Neural progenitor cell (in vitro differentiated cells): ENCODE data around the gene MROH2A. TPM values are rescaled to one million over a fixed set of nuclear protein-coding genes. Genes with fewer than 3 reads are reported as not detected.

Experiments
- DNase-seq: peaks from one replicate; pipeline ENCODE4 v3.0.0-alpha.2; 2016; ENCODE audit warnings: low spot score
- H2AFZ ChIP-seq: fragments of 200-600 bp; sonication (generic); replicated peaks from 2 replicates; pipeline ENCODE4 v1.6.1; 2016; ENCODE audit warnings: antibody characterized with exemption
- H3F3A ChIP-seq: fragments of 200-600 bp; sonication (generic); 2 replicates; pipeline ENCODE4 v1.6.1; 2016; ENCODE audit warnings: antibody characterized with exemption, low read depth
- H3K27ac ChIP-seq: fragments of 200-600 bp; sonication (generic); 2 replicates; pipeline ENCODE4 v1.5.1; 2016; ENCODE audit warnings: mild to moderate bottlenecking
- H3K27me3 ChIP-seq: fragments of 200-600 bp; sonication (generic); 2 replicates; pipeline ENCODE4 v1.6.1; 2016; ENCODE audit warnings: mild to moderate bottlenecking, moderate library complexity
- H3K36me3 ChIP-seq: fragments of 200-600 bp; sonication (generic); 2 replicates; pipeline ENCODE4 v1.5.1; 2016
- H3K4me1 ChIP-seq: fragments of 200-600 bp; sonication (generic); 2 replicates; pipeline ENCODE4 v1.6.1; 2016; ENCODE audit warnings: mixed run types
- H3K4me2 ChIP-seq: fragments of 200-600 bp; sonication (generic); 2 replicates; pipeline ENCODE4 v1.6.1; 2016
- H3K4me3 ChIP-seq: fragments of 200-600 bp; sonication (generic); 2 replicates; pipeline ENCODE4 v1.5.1; 2016
- H3K79me2 ChIP-seq: fragments of 200-600 bp; sonication (generic); 2 replicates; pipeline ENCODE4 v1.6.1; 2016; ENCODE audit warnings: low read depth
- H3K9ac ChIP-seq: fragments of 200-600 bp; sonication (generic); 2 replicates; pipeline ENCODE4 v1.6.1; 2016
- H3K9me3 ChIP-seq: fragments of 200-600 bp; sonication (generic); 2 replicates; pipeline ENCODE4 v1.5.1; 2016; ENCODE audit warnings: low read depth
- H4K20me1 ChIP-seq: fragments of 200-600 bp; sonication (generic); 2 replicates; pipeline ENCODE4 v1.6.1; 2016; ENCODE audit warnings: low read depth
- H3K27ac Mint-ChIP-seq: 3 replicates; pipeline ENCODE4 v1.8.0; 2021; ENCODE audit warnings: mixed read lengths
- H3K27me3 Mint-ChIP-seq: 2 replicates; pipeline ENCODE4 v1.8.0; 2022; ENCODE audit warnings: low read depth, mild to moderate bottlenecking, inconsistent platforms, moderate library complexity, mixed read lengths; ENCODE audit not compliant: insufficient read depth
- H3K36me3 Mint-ChIP-seq: 3 replicates; pipeline ENCODE4 v1.8.0; 2021; ENCODE audit warnings: mixed read lengths
- H3K4me1 Mint-ChIP-seq: 3 replicates; pipeline ENCODE4 v1.8.0; 2021; ENCODE audit warnings: mixed read lengths
- H3K4me3 Mint-ChIP-seq: 3 replicates; pipeline ENCODE4 v1.8.0; 2021; ENCODE audit warnings: mild to moderate bottlenecking, moderate library complexity, mixed read lengths
- H3K9me3 Mint-ChIP-seq: 3 replicates; pipeline ENCODE4 v1.8.0; 2020; ENCODE audit warnings: mixed read lengths
- CTCF ChIP-seq: fragments of 200-600 bp; sonication (generic); IDR thresholded peaks from 2 replicates; pipeline ENCODE4 v1.5.1; 2017; ENCODE audit warnings: antibody characterized with exemption, mild to moderate bottlenecking
- EZH2 ChIP-seq: fragments of 200-600 bp; sonication (generic); IDR thresholded peaks from 2 replicates; pipeline ENCODE4 v1.6.1; 2017; ENCODE audit warnings: antibody characterized with exemption, mild to moderate bottlenecking, moderate library complexity
- EZH2phosphoT487 ChIP-seq: fragments of 200-600 bp; sonication (generic); IDR thresholded peaks from 2 replicates; pipeline ENCODE4 v1.6.1; 2017; ENCODE audit warnings: antibody characterized with exemption
- total RNA-seq: library from RNA; depleted of rRNA; stranded (reverse); fragments of >200 nt; gene quantifications from 2 replicates; pipeline ENCODE4 v1.2.3, GENCODE V29; 2015; ENCODE audit warnings: low replicate concordance

The MROH2A gene
- total RNA-seq, 1 donor from 2014 or later = not detected

- Histone ChIP-seq H2AFZ (no peak overlapping the region), H3K79me2 (no peaks in the 10 kb centered on the region), H3K4me1 (no peaks in the 10 kb centered on the region), H3K4me2 (no peak overlapping the region), H3K27ac (no peak overlapping the region), H3K4me3 (no peak overlapping the region), H3F3A (no peaks in the 10 kb centered on the region), H3K9ac (no peak overlapping the region), H3K9me3 (no peaks in the 10 kb centered on the region), H3K27me3 (no peaks in the 10 kb centered on the region), H4K20me1 (no peaks in the 10 kb centered on the region), H3K36me3 (no peaks in the 10 kb centered on the region)
- H3K27me3 Mint-ChIP-seq = peaks cover 4% of the 10 kb centered on the region
- no peak for DNase-seq
- TF ChIP-seq EZH2 (no peak), CTCF (no peak), EZH2phosphoT487 (no peak)
- peaks cover 10% of the 10 kb centered on the region for H3K4me1 Mint-ChIP-seq
- no peaks in the 10 kb centered on the region for H3K36me3 Mint-ChIP-seq
- no peak overlapping the region for H3K4me3 Mint-ChIP-seq
- no peak overlapping the region for H3K27ac Mint-ChIP-seq
- no peaks in the 10 kb centered on the region for H3K9me3 Mint-ChIP-seq
Measured at GRCh38 chr2:233818639-233819621, 40.8 kb downstream of the MROH2A start.

DNA sequence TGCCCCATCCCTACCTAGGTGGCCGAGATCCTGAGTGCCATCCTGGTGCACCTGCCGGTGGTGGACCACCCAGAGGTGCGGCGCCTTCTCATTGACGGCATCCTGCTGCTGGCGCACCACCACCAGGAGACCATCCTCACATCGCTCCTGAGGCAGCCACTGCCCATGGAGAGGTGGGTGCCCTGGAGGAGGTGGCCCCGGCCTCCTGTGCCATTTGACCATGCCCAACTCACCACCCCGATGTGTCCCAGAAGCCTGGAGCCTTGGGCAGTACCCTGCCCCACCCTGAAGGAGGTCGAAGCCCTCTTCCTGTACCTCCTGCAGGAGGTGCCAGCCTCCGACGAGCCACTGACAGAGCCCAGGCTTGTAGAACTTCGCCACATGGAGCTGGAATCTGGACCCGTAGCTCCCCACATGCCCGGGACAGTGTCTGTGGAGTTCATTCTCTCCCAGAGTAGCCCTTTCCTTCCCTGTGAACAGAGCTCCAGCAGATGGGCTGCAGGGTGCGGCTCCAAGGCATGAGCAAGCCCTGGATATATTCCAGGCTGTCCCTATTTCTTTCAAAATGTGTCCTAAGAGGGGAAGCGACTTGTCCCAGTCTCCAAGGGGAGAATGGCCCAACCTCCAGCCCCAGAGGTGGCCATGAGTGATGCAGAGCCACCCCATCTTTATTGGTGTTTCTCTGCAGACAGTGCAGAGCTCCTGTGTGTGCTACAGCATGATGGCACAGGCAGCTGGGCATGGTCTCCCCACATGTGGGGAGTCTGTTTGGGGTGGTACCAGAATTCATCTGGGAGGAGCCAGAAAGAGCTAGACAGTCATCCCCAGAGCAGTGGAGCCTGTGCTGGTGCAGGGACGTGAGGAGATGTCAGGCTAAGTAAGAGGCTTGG lies 42.0 kb downstream of the MROH2A start:
- Histone ChIP-seq H3K27me3 (no peaks in the 10 kb centered on the region), H3K79me2 (no peaks in the 10 kb centered on the region), H3K9ac (no peak overlapping the region), H3K4me2 (no peak overlapping the region), H3K4me1 (no peaks in the 10 kb centered on the region), H3K36me3 (no peaks in the 10 kb centered on the region), H3K9me3 (no peaks in the 10 kb centered on the region), H3K27ac (no peak overlapping the region), H3K4me3 (no peak overlapping the region), H2AFZ (no peak overlapping the region), H3F3A (no peaks in the 10 kb centered on the region), H4K20me1 (no peaks in the 10 kb centered on the region)
- H3K9me3 Mint-ChIP-seq = no peaks in the 10 kb centered on the region
- H3K4me3 Mint-ChIP-seq = no peak overlapping the region
- H3K4me1 Mint-ChIP-seq = peaks cover 10% of the 10 kb centered on the region
- no peak overlapping the region for H3K27ac Mint-ChIP-seq
- TF ChIP-seq EZH2phosphoT487 (no peak), EZH2 (no peak), CTCF (no peak)
- H3K36me3 Mint-ChIP-seq = no peaks in the 10 kb centered on the region
- peaks cover 6% of the 10 kb centered on the region for H3K27me3 Mint-ChIP-seq
- DNase-seq = no peak

DNA sequence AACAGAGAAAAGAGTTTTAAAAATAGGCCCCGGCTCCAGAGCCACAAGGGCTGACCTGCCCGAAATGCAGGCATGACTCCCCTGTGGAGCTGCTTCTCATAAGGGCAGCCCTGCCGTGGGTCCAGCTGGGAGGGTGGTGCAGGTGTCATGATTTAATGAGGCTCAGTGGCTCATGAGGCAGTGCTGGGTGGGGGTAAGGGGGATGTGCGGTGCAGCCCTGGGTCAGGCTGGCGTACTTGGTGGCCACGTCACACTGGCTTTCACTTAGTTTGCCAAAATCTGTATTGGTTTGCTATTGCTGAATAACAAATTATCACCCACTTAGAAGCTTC lies 42.6 kb downstream of the MROH2A start:
- Histone ChIP-seq H3K36me3 (no peaks in the 10 kb centered on the region), H3K9me3 (no peaks in the 10 kb centered on the region), H3K4me2 (no peak overlapping the region), H3K27me3 (no peaks in the 10 kb centered on the region), H3K4me3 (no peak overlapping the region), H3K79me2 (no peaks in the 10 kb centered on the region), H3K27ac (no peak overlapping the region), H2AFZ (no peak overlapping the region), H3F3A (no peaks in the 10 kb centered on the region), H3K4me1 (no peaks in the 10 kb centered on the region), H3K9ac (no peak overlapping the region), H4K20me1 (no peaks in the 10 kb centered on the region)
- peaks cover 3% of the 10 kb centered on the region for H3K9me3 Mint-ChIP-seq
- H3K27ac Mint-ChIP-seq = no peak overlapping the region
- DNase-seq = no peak
- TF ChIP-seq CTCF (no peak), EZH2phosphoT487 (no peak), EZH2 (no peak)
- peaks cover 6% of the 10 kb centered on the region for H3K27me3 Mint-ChIP-seq
- no peak overlapping the region for H3K4me3 Mint-ChIP-seq
- H3K36me3 Mint-ChIP-seq = peaks cover 1% of the 10 kb centered on the region
- H3K4me1 Mint-ChIP-seq = peaks cover 10% of the 10 kb centered on the region
